Measurements from ENCODE around the gene THAP4. TPM values are rescaled to one million over a fixed set of nuclear protein-coding genes. Genes with fewer than 3 reads are reported as not detected.

THAP4 gene
- total RNA-seq, 1 donor from 2014 or later = 51.6 TPM

DNA sequence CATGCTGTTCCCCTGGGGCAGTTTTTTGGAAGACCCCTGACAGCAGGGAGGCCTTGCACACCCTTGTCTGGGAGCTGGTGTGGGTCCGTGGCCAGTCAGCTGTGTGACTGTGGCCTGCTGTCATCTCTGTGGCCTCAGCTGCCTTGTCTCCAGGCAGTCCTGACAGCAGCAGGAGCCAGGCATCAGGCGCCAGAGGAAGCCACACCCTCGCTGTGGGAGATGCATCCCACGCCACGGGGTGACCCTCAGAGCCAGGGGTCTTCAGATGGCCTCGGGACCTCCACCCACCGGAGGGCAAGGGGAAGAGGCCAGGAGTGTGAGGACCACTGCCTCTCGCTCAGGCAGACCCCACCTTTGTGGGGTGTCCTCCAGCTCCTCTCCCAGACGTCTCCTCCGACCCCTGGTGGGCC is 73.4 kb downstream of the THAP4 start:
- no peaks in the 10 kb centered on the region for H3K36me3 Mint-ChIP-seq (ENCODE audit: unreplicated experiment)
- no peaks in the 10 kb centered on the region for H3K9me3 Mint-ChIP-seq (ENCODE audit: unreplicated experiment)
- DNase-seq (ENCODE audit: extremely low spot score, unreplicated experiment) = no peak
- no peaks in the 10 kb centered on the region for H3K27me3 Mint-ChIP-seq (ENCODE audit: unreplicated experiment)
- peaks cover 39% of the 10 kb centered on the region for H3K4me1 Mint-ChIP-seq (ENCODE audit: unreplicated experiment)
- TF ChIP-seq, protein P1, sequence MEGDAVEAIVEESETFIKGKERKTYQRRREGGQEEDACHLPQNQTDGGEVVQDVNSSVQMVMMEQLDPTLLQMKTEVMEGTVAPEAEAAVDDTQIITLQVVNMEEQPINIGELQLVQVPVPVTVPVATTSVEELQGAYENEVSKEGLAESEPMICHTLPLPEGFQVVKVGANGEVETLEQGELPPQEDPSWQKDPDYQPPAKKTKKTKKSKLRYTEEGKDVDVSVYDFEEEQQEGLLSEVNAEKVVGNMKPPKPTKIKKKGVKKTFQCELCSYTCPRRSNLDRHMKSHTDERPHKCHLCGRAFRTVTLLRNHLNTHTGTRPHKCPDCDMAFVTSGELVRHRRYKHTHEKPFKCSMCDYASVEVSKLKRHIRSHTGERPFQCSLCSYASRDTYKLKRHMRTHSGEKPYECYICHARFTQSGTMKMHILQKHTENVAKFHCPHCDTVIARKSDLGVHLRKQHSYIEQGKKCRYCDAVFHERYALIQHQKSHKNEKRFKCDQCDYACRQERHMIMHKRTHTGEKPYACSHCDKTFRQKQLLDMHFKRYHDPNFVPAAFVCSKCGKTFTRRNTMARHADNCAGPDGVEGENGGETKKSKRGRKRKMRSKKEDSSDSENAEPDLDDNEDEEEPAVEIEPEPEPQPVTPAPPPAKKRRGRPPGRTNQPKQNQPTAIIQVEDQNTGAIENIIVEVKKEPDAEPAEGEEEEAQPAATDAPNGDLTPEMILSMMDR (IDR thresholded peaks at IDR 0.05) = no peak
- H3K27ac Mint-ChIP-seq (ENCODE audit: unreplicated experiment) = no peak overlapping the region
- H3K4me3 Mint-ChIP-seq (ENCODE audit: unreplicated experiment) = no peak overlapping the region

DNA sequence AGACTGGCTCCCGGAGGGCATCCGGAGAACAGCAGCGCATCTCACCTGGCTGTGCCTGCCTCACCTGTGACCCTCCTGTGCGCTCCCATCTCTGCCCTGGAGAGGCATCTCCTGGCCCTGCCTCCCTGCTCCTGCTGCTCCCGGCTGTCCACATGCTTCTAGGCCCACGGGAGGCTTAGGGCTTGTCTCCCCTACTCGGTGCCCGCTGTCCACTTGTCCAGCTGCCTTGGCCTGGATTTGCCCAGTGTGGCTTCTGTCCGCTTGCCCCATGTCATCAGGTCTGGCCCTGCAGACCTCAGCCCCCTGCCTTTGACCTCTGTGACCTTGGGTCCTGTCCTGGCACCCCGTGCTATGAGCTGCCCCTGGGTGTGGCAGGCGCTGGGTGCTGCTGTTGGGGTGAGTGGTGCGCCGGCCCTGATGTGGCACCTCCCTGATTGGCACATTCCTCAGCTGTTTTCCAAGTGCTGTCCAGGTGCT is 73.9 kb downstream of the THAP4 start:
- H3K27me3 Mint-ChIP-seq (ENCODE audit: unreplicated experiment) = no peaks in the 10 kb centered on the region
- H3K4me1 Mint-ChIP-seq (ENCODE audit: unreplicated experiment) = peaks cover 41% of the 10 kb centered on the region
- TF ChIP-seq, protein P1 (IDR thresholded peaks at IDR 0.05) = no peak
- no peak overlapping the region for H3K4me3 Mint-ChIP-seq (ENCODE audit: unreplicated experiment)
- H3K36me3 Mint-ChIP-seq (ENCODE audit: unreplicated experiment) = no peaks in the 10 kb centered on the region
- no peak overlapping the region for H3K27ac Mint-ChIP-seq (ENCODE audit: unreplicated experiment)
- H3K9me3 Mint-ChIP-seq (ENCODE audit: unreplicated experiment) = no peaks in the 10 kb centered on the region
- DNase-seq (ENCODE audit: extremely low spot score, unreplicated experiment) = no peak

DNA sequence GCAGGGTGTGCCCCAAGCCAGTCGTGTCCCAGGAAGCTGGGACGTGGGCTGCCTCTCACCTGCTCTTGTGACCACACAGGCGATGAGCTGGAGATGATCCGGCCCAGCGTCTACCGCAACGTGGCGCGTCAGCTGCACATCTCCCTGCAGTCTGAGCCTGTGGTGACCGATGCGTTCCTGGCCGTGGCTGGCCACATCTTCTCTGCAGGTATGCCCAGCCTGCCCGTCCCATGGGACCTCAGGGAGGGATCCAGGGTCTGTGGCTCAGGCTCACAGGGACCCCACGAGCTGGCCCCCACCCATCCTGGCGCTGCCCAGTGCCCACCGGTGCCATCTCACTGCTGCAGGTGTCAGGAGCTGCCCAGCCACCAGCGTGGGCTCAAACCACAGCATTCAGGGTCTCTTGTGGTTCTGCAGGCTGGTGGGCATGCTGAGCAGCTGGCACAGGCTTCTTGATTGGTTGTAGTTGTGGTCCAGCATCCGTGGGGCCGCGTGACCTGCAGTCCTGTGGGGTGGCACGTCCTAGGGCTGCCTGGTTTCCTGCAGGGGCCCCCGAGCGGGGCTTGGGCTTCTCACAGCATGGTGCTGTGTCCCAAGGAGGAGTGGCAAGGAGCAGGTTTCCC is 74.6 kb downstream of the THAP4 start:
- Mint-ChIP-seq H3K27me3 (ENCODE audit: unreplicated experiment) (no peaks in the 10 kb centered on the region), H3K9me3 (ENCODE audit: unreplicated experiment) (peaks cover 4% of the 10 kb centered on the region), H3K27ac (ENCODE audit: unreplicated experiment) (peak overlapping the region; percentile 18), H3K36me3 (ENCODE audit: unreplicated experiment) (no peaks in the 10 kb centered on the region), H3K4me1 (ENCODE audit: unreplicated experiment) (peaks cover 45% of the 10 kb centered on the region), H3K4me3 (ENCODE audit: unreplicated experiment) (no peak overlapping the region)
- no peak for DNase-seq (ENCODE audit: extremely low spot score, unreplicated experiment)
- TF ChIP-seq, protein P1 (IDR thresholded peaks at IDR 0.05) = no peak

DNA sequence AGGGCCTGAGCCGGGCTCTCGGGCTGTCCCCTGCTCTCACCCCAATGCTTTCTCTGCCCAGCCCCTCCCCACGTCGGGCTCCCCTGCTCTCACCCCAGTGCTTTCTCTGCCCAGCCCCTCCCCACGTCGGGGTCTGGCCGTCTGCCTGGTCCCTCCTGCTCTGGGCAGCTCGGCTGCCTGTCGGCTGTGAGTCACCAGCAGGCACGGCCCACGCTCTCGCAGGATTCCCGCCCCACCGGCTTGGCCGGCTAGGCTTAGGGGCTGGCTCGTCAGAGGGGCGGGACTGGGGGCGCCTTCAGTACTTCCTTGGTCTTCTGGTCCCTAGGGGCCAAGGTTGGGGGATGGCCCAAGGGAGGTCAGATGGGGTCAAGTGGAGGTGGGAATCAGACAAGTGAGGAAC is 75.1 kb downstream of the THAP4 start:
- DNase-seq (ENCODE audit: extremely low spot score, unreplicated experiment) = no peak
- Mint-ChIP-seq H3K27me3 (ENCODE audit: unreplicated experiment) (no peaks in the 10 kb centered on the region), H3K4me3 (ENCODE audit: unreplicated experiment) (peak overlapping the region; percentile 10), H3K36me3 (ENCODE audit: unreplicated experiment) (no peaks in the 10 kb centered on the region), H3K9me3 (ENCODE audit: unreplicated experiment) (peaks cover 6% of the 10 kb centered on the region), H3K4me1 (ENCODE audit: unreplicated experiment) (peaks cover 45% of the 10 kb centered on the region), H3K27ac (ENCODE audit: unreplicated experiment) (peak overlapping the region; percentile 18)
- TF ChIP-seq, protein P1 (IDR thresholded peaks at IDR 0.05) = no peak

DNA sequence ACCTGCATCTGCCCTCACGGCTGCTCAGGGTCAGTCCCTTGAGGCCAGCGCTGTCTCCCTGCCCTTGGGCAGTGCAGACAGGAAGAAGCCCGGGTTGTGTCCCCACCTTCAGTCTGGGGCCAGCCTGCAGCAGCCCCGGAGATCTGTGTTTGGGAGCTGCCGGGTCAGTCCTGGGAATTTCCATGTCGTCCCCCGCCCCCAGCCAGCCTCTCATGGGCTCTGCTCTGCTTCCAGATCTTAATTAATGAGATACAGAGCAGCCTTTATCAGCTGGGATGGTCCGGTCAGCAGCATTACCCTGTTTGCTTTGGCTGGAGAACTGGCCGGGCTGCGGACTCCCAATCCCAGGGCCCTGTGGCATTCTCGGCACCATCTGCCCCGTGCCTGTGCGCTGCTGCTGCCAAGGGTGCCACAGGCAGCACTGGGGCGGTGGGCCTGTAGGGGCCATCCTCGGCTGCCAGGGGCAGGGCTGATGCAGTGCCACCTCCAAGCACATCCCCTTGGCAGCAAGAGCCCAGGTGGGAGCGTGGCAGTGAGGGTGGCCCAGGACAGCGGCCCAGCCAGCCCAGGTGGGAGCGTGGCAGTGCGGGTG is 76.0 kb downstream of the THAP4 start:
- H3K36me3 Mint-ChIP-seq (ENCODE audit: unreplicated experiment) = no peaks in the 10 kb centered on the region
- DNase-seq (ENCODE audit: extremely low spot score, unreplicated experiment) = no peak
- TF ChIP-seq, protein P1 (IDR thresholded peaks at IDR 0.05) = no peak
- peak overlapping the region; percentile 71 for H3K27ac Mint-ChIP-seq (ENCODE audit: unreplicated experiment)
- H3K27me3 Mint-ChIP-seq (ENCODE audit: unreplicated experiment) = no peaks in the 10 kb centered on the region
- peaks cover 10% of the 10 kb centered on the region for H3K9me3 Mint-ChIP-seq (ENCODE audit: unreplicated experiment)
- H3K4me1 Mint-ChIP-seq (ENCODE audit: unreplicated experiment) = peaks cover 45% of the 10 kb centered on the region
- peak overlapping the region; percentile 75 for H3K4me3 Mint-ChIP-seq (ENCODE audit: unreplicated experiment)
